Tibial nerve (tissue), 4 donors: ENCODE data around the gene GOLGA6L7.
"Not testable (repeated sequence)": the region's sequence is repeated elsewhere in the genome, so short reads cannot be mapped to it uniquely, and the experiment has no call there.

Experiments
- CTCF ChIP-seq, 5 experiments: fragments of 200-600 bp in 3 of 5; fragments of 450-650 bp in 2 of 5; sonication (generic) in 3 of 5; IDR thresholded peaks; one replicate each; pipeline ENCODE4 v1.5.1; 2016 to 2019; ENCODE audit warnings: antibody characterized with exemption in 5 of 5, mild to moderate bottlenecking in 3 of 5, moderate library complexity in 2 of 5
- EP300 ChIP-seq, 2 donors: sonication (generic); formaldehyde crosslinking; IDR thresholded peaks; one replicate each; pipeline ENCODE4 v1.6.1; 2017; ENCODE audit warnings: antibody characterized with exemption in 2 of 2, mild to moderate bottlenecking in 1 of 2
- POLR2A ChIP-seq, 2 donors: fragments of 450-650 bp; IDR thresholded peaks; one replicate each; pipeline ENCODE4 v1.6.1; 2017; ENCODE audit warnings: antibody characterized with exemption in 2 of 2, mild to moderate bottlenecking in 2 of 2, moderate library complexity in 2 of 2

GRCh38 chr15:28853654-28854053 lies 5.2 kb upstream of the GOLGA6L7 start:
- TF ChIP-seq CTCF, POLR2A, EP300 (IDR thresholded peaks at IDR 0.05): not testable (repeated sequence)
